NCI-H187 (cell line): ENCODE data around the gene OPRL1.

Experiments
- DNase-seq, 2 experiments: peaks; one replicate each; lab custom pipeline; 2025; lab: John Stamatoyannopoulos, UW

Gene OPRL1

GRCh38 chr20:64144144-64144912 is 64.4 kb downstream of the OPRL1 start:
- no peak for DNase-seq

- DNase-seq = no peak
Measured at GRCh38 chr20:64145458-64146300, 65.8 kb downstream of the OPRL1 start.

DNA sequence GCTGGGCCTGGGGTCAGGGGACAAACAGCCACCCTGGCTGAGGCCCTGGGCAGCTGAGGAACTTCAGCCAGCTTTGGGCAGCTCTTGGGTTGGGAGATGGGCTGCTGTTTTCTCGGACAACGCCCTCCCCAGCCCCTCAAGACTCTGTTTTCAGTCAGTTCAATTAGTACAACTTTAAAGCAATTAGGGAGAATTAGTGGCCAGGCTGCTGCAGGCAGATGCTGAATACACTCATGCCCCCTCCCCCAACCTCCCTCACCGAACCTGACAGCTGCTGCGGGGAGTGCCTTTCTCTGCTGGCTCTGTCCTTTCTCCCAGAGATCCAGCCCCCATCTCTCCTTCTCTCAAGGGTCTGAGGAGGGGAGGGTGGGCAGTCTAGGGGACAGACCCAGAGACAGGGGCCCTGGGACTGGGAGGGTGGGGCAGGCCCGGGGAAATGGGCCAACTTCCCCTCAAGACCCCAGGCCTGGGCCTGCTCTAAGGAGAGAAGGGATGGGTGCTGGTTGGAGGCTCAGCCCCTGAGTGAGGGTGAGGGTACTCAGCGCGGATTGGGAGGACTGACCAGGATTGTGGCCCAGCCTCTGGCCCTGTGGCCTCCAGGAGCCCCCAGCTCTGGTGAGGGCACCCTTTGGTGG is 66.5 kb downstream of the OPRL1 start:
- DNase-seq = peak; percentile 34 to 52

GRCh38 chr20:64146936-64147477 is 67.1 kb downstream of the OPRL1 start:
- DNase-seq = no peak

GRCh38 chr20:64148581-64148980 is 68.7 kb downstream of the OPRL1 start:
- DNase-seq = no peak

- DNase-seq = no peak
Measured at GRCh38 chr20:64149141-64149540, 69.3 kb downstream of the OPRL1 start.

DNA sequence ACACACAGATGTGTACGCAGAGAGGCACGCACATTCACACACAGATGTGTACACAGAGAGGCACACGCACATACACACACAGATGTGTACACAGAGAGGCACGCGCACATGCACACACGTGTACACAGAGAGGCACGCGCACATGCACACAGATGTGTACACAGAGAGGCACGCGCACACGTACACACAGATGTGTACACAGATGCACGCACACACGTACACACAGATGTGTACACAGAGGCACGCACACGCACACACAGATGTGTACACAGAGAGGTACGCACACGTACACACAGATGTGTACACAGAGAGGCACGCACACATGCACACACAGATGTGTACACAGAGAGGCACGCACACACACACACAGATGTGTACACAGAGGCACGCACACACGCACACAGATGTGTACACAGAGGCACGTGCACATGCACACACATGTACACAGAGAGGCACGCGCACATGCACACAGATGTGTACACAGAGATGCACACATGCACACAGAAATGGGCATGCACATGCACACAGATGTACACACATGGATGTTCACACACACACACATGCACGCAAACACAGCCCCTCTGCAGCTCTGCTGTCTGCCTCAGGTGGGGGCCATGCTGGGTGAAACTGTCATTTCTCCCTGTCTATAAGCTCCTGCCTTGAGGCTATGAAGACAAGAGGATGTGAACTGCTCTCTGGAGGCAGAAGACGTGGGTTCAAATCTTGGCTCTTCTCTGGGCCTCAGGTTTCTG is 70.1 kb downstream of the OPRL1 start:
- DNase-seq = no peak
